Osteocyte (in vitro differentiated cells): ENCODE results near the gene ORM1. TPM values are rescaled to one million over a fixed set of nuclear protein-coding genes. Genes with fewer than 3 reads are reported as not detected.

Experiments used
- DNase-seq: peaks from one replicate; pipeline ENCODE4 v3.0.0; 2021; ENCODE audit warnings: mixed read lengths; ENCODE audit not compliant: unreplicated experiment; ENCODE audit errors: extremely low spot score
- H3K27ac Mint-ChIP-seq: one replicate; pipeline ENCODE4 v1.8.0; 2021; ENCODE audit warnings: mild to moderate bottlenecking, mixed read lengths; ENCODE audit not compliant: unreplicated experiment
- H3K27me3 Mint-ChIP-seq: one replicate; pipeline ENCODE4 v1.8.0; 2021; ENCODE audit warnings: mixed read lengths; ENCODE audit not compliant: unreplicated experiment
- H3K36me3 Mint-ChIP-seq: one replicate; pipeline ENCODE4 v1.8.0; 2021; ENCODE audit warnings: mixed read lengths; ENCODE audit not compliant: unreplicated experiment
- H3K4me1 Mint-ChIP-seq: one replicate; pipeline ENCODE4 v1.8.0; 2021; ENCODE audit warnings: mixed read lengths; ENCODE audit not compliant: unreplicated experiment
- H3K4me3 Mint-ChIP-seq: one replicate; pipeline ENCODE4 v1.8.0; 2021; ENCODE audit warnings: mild to moderate bottlenecking, moderate library complexity, mixed read lengths; ENCODE audit not compliant: unreplicated experiment
- H3K9me3 Mint-ChIP-seq: one replicate; pipeline ENCODE4 v1.8.0; 2021; ENCODE audit warnings: mixed read lengths; ENCODE audit not compliant: unreplicated experiment
- total RNA-seq: library from RNA; stranded (reverse); gene quantifications from 2 replicates; pipeline ENCODE4 v1.2.1, GENCODE V29; 2021
- TF ChIP-seq, protein P1 (sequence below): fragments of 200-600 bp; sonication (generic); IDR thresholded peaks from 2 replicates; pipeline ENCODE4 v1.5.0; 2021; ENCODE audit warnings: antibody characterized with exemption, mild to moderate bottlenecking, moderate library complexity

The ORM1 gene
- total RNA-seq, 1 donor from 2014 or later = not detected

DNA sequence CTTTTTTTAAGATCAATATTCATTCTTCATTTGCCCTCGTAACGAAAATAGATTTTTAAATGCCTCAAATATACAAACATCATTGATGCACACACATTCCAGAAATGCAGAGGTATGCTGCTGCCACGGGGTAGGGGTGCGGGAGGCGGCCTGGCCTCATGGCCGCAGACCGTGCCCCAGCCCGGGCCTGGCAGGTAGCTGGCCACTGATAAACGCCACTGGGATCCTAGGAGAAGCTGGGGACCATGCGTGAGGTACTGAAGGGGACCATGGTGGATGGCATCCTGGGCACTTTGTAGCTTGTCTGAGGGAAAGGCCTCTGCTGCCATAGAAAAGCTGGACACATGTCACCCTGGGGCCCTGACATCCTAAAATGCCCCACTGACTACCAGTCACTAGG lies 13.3 kb downstream of the ORM1 start:
- no peak overlapping the region for H3K27ac Mint-ChIP-seq
- H3K27me3 Mint-ChIP-seq = no peaks in the 10 kb centered on the region
- no peak for DNase-seq
- TF ChIP-seq, protein P1, sequence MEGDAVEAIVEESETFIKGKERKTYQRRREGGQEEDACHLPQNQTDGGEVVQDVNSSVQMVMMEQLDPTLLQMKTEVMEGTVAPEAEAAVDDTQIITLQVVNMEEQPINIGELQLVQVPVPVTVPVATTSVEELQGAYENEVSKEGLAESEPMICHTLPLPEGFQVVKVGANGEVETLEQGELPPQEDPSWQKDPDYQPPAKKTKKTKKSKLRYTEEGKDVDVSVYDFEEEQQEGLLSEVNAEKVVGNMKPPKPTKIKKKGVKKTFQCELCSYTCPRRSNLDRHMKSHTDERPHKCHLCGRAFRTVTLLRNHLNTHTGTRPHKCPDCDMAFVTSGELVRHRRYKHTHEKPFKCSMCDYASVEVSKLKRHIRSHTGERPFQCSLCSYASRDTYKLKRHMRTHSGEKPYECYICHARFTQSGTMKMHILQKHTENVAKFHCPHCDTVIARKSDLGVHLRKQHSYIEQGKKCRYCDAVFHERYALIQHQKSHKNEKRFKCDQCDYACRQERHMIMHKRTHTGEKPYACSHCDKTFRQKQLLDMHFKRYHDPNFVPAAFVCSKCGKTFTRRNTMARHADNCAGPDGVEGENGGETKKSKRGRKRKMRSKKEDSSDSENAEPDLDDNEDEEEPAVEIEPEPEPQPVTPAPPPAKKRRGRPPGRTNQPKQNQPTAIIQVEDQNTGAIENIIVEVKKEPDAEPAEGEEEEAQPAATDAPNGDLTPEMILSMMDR = no peak
- no peak overlapping the region for H3K4me3 Mint-ChIP-seq
- no peaks in the 10 kb centered on the region for H3K9me3 Mint-ChIP-seq
- H3K4me1 Mint-ChIP-seq = no peaks in the 10 kb centered on the region
- peaks cover 32% of the 10 kb centered on the region for H3K36me3 Mint-ChIP-seq

DNA sequence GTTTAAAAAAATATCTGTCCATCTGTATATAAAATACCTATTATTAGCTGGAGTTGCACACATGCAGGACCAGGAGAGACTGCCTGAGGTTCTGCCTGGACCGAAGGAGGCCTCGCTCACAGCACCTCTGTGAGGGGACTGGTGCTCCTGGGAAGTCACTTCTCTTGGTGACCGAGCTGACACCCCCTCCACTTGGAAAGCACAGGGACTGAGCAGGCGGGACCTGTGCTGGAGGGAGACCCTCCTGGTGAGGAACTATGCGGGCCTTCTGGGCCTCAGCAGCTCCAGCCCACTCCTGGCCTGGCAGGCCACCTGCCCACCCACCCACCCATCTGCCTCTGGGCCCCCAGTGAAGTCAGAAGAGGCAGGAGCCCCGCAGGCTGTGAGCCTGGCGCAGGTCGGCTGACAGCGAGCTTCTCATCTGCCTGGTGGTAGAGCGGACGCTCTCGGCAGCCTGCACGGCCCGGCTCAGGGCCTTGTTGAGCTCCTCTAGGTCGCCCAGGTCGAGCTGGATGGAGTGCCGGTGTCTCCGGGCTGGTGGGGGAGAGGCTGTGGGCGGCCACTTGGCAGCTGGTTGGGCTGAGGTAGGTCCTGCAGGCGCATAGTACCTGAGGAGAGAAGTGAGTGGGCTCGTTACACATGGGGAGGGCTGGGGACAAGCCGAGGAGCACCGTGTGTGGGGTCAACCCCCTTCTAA lies 13.9 kb downstream of the ORM1 start:
- H3K36me3 Mint-ChIP-seq = peaks cover 38% of the 10 kb centered on the region
- H3K27ac Mint-ChIP-seq = no peak overlapping the region
- no peaks in the 10 kb centered on the region for H3K9me3 Mint-ChIP-seq
- DNase-seq = no peak
- no peaks in the 10 kb centered on the region for H3K4me1 Mint-ChIP-seq
- H3K4me3 Mint-ChIP-seq = no peak overlapping the region
- TF ChIP-seq, protein P1 = no peak
- H3K27me3 Mint-ChIP-seq = no peaks in the 10 kb centered on the region

DNA sequence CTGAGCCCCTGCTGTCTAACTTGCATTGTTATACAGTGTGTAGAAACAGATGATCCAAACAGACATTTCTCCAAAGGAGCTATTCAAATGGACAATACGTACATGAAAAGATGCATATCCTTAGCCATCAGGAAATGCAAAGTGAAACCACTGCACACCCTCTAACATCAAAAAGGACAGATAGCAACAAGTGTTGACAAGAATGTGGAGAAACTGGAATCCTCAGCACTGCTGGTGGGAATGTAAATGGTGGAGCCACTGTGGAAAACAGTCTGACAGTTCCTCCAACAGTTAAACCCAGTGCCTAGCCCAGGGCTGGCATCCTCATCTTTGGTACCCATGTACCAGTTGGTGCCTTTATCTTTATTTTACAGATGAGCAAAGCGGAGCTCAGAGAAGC lies 15.3 kb downstream of the ORM1 start:
- Mint-ChIP-seq H3K4me3 (no peak overlapping the region), H3K27me3 (no peaks in the 10 kb centered on the region), H3K36me3 (peaks cover 44% of the 10 kb centered on the region), H3K4me1 (no peaks in the 10 kb centered on the region), H3K9me3 (no peaks in the 10 kb centered on the region), H3K27ac (no peak overlapping the region)
- no peak for DNase-seq
- TF ChIP-seq, protein P1 = no peak

DNA sequence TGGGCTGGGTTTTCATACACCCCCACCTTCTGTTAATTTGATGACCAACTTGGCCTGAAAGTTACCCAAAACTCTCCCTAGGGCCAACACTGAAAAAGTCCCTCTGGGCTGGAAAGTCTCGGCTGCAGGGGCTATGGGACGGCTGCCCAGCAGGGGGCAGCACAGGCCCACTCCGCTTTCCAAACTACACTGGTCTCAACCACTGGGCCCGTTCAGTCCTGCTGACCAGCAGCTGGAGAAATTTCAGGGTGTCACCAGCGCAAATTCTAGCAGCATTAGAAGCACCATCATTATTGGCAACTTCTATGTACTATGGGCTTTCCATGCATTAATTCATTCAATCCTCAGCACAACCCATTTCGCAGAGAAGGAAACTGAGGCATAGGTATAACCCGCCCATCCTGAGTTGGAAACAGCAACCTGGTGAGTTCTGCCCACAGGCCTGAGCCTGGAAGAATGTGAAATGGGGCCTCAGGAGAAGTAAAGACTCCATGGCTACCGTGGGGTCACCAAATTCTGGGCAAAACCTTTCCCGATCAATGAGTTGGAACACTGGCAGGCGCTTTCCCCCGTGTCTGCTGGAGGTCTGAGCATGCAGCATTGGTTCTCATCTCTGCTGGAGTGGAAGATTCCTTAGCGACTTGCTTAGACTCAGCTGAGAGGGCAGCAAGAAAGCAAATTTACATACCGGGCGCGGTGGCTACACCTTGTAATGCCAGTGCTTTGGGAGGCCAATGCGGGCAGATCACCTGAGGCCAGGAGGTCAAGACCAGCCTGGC lies 16.4 kb downstream of the ORM1 start:
- H3K27ac Mint-ChIP-seq = no peak overlapping the region
- DNase-seq = no peak
- TF ChIP-seq, protein P1 = peak; percentile 73

DNA sequence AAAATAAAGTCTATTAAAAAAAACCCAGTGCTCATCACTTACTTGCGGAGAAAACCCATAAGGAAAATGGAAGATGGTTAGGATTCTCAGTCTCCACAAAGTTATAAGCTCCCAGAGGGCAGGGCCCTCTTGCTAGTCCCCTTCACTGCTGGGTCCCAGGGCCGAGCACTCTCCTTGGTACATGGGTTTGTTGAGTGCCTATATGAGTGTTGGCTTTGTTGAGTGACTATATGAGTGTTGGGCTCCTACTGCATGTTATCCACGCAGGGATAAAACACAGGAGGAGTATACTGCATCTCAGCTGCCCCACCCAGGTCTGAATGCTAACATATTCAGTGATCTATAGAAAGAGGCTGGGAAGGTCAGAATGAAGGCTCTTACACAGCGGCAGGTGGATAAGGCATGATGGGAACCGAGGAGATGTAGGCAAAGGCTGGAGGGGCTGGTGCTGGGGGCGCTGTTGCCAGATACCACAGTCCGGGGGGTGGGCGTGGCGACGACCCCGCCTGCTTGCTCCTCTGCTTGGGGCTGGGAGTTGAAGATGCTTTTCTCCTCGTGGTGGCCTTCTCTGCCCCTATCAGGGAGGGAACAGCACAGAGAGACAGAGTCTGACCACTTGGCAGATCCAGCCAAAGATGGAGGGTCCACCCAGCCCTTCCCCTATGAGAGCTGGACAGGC lies 18.4 kb downstream of the ORM1 start:
- H3K27ac Mint-ChIP-seq = no peak overlapping the region
- TF ChIP-seq, protein P1 = no peak
- no peaks in the 10 kb centered on the region for H3K9me3 Mint-ChIP-seq
- H3K36me3 Mint-ChIP-seq = peaks cover 59% of the 10 kb centered on the region
- no peaks in the 10 kb centered on the region for H3K27me3 Mint-ChIP-seq
- no peaks in the 10 kb centered on the region for H3K4me1 Mint-ChIP-seq
- no peak overlapping the region for H3K4me3 Mint-ChIP-seq
- no peak for DNase-seq

More for the DNA sequence above, 16.4 kb downstream of the ORM1 start:
- peaks cover 51% of the 10 kb centered on the region for H3K36me3 Mint-ChIP-seq
- no peak overlapping the region for H3K4me3 Mint-ChIP-seq
- H3K9me3 Mint-ChIP-seq = no peaks in the 10 kb centered on the region
- H3K27me3 Mint-ChIP-seq = no peaks in the 10 kb centered on the region
- H3K4me1 Mint-ChIP-seq = no peaks in the 10 kb centered on the region
